Measurements from ENCODE around the gene PTGR2.
"Not testable (repeated sequence)": the region's sequence is repeated elsewhere in the genome, so short reads cannot be mapped to it uniquely, and the experiment has no call there.

PTGR2 gene

DNA sequence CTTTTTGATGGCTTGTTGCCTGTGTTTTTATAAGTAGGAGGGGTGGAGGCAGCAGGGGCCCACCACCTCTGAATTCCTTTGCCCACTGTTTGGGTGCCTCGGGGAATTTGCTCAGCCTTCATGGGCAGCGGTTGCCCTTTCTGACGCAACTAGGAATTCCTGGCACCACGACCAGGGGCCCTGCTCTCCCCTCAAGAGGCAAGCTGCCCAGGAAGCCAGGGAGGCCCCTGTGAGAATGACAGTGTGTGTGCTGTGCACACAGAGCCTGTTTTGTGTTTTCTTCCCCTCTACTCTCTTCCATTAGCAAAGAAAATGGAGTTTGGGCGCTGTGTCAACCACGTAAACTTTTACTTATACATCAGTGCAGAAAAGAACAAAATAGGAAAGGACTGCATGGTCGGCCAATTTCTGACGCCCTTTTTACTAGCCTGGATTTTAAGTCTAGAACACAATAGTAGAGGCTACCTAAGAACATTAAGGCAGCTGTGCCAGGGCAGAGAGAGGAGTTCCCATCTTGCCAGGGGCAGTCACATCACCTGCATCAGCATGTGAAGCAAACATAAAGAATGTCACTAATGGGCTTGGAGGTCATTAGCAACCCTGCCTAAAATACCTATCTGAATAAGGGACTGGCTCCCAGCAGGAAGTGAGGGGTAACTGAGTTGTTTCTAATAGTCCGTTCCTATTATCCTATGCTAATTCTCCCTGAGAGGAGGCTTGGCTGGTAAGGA lies 17.9 kb upstream of the PTGR2 start:
- no peak for DNase-seq

DNA sequence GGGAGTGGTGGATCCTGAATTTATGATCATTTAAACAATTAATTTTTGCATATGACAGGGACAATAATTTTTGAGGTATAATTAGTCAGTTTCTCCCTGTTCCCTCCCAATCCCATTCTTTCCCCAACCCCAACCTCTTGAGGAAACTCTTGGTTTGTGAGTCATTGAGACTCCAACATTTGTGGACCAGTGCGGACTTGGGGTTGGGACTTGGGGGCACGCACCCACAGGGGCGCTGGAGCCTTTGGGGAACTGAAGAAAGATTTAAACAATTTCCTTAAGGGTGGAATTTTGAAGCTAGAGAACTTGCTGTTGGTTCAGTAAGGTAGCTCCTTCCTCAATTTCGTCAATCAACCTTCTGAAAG lies 17.4 kb upstream of the PTGR2 start:
- DNase-seq = no peak

DNA sequence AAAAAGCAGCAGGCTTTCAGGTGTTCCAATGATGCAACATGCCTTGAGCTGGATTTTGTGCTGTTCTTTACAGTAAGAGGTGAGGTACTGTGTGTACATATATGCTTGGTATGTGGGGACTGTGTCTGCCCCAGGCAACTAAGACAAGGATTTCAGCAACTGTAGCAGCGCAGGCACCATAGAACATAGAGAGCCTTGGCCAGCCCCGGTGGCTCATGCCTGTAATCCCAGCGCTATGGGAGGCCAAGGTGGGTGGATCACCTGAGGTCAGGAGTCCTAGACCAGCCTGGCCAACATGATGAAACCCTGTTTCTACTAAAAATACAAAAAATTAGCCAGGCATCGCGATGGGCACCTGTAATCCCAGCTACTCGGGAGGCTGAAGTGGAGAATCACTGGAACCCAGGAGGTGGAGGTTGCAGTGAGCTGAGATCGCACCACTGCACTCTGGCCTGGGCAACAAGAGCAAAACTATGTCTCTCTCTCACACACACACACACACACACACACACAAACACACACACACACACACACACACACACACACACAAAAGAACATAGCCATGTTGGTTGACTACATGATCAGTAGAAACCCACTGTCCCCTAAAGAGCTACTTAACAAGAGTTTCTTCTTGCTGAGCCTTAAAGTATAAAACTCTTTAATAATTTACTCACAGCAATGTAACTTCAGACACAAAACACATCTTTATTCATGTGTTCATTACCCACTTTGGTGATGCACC lies 13.2 kb upstream of the PTGR2 start:
- not testable (repeated sequence) for DNase-seq

DNA sequence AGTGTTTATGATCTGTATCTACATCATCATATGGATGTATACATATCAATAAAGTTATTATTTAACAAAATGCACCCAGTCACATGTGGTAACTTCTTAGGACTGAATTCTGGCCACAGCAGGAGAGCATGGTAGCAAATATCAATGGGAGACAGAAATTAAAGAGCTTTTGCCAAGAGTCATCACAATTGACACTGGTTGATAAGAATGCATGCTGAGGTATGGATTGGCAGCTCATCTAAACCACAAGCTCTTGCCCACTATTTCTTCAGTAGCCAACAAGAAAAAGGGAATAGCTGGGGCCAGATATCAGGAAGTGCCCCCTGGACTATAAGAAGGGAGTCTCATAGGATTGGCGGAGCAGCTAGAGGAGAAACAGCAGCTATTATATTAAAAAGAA lies 9.4 kb upstream of the PTGR2 start:
- DNase-seq = no peak

DNA sequence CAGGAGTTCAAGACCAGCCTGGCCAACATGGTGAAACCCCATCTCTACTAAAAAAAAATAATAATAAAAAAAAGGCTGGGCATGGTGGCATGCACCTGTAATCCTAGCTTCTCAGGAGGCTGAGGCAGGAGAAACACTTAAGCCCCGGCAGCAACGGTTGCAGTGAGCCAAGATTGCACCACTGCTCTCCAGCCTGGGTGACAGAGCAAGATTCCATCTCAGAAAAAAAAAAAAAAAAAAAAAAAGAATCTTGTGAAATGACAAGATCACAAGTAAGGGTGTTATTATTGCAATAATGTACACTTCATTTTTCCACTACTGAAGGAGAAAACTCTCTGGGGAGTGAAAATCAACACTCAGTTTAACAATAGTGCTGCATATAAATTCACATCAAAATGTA lies 8.8 kb upstream of the PTGR2 start:
- no peak for DNase-seq

DNA sequence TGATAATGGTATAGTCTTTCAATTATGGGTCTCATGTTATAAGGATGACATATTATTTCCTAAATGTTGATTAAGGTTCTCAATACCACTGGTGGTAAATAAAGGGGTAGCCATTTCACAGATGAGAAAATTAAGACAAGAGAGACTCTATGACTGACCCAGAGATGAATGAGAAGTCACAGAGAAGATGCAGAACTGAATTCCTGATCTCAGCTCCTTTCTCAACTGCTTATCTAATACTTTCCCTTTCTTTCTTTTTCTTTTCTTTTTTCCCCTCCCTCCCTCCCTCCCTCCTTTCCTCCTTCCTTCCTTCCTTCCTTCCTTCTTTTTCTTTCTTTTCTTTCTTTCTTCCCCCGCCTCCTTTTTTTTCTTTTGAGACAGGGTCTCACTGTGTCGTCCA lies 8.3 kb upstream of the PTGR2 start:
- no peak for DNase-seq

DNA sequence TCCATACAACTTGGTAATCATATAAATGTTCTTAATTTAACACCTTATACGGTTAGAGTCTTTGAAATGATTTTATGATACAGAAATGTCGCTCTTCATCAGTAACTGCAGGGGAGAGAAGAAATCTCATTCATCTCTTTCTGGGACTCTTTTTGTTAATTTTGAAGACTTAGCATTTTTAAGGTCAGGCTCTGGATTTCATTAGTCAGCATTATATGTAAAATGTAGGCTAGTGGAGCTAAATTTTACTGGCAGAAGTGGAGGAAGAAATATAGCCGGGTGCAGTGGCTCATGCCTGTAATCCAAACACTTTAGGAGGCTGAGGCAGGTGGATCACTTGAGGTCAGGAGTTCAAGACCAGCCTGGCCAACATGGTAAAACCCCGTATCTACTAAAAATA lies 4.7 kb upstream of the PTGR2 start:
- no peak for DNase-seq

DNA sequence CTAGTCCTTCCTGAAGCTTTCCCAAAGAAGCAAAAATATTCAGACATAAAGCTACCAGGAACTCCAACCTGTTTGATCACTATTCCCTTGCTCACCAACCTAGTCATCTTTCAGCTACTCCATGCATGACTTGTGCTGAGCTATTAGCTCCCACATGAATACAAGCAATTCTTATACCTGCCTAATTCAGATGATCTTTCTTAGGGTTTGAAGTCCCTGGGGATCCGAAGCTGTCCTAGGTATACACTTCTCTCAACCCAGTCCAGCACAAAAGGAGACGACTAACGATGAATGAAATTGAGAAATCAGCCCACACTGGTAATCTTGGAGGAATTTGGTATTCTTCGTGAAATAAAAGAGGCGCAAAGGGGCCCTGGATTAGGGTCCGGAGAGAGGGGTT lies 631 bp upstream of the PTGR2 start:
- no peak for DNase-seq

DNA sequence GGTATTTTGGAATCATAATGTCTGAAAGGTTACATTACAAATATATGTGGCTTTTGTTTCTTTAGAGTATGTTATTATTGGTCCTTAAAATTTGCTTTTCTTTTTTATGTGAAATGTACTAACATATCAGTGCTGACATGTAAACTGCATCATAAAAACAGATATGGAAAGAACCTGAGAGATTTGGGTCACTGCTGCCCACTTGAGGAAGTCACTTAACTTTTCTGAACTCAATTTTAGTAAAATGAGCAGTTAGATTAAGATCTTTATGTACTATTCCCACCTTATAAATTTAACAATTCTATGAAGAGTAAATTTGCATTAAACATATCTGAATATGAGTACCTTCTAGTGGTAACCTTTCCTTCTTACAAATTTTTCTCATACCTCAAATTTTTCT lies 7.5 kb downstream of the PTGR2 start:
- no peak for DNase-seq

DNA sequence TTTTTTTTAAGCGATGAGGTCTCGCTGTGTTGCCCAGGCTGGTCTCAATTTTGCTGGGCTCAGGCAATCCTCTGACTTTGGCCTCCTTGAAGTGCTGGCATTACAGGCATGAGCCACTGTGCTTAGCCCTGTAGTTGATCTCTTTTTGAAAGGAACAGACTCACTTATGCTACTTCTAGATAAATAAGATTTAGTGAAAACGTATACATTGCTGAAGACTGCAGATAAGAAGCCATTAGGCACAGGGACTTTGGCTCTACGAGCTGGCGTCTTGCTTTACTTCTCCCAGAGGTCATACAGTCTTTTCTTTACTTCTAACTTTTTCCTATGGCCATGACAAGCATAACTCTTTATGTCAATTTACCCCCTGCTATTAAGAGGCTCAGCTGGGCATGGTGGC lies 9.4 kb downstream of the PTGR2 start:
- DNase-seq = no peak

DNA sequence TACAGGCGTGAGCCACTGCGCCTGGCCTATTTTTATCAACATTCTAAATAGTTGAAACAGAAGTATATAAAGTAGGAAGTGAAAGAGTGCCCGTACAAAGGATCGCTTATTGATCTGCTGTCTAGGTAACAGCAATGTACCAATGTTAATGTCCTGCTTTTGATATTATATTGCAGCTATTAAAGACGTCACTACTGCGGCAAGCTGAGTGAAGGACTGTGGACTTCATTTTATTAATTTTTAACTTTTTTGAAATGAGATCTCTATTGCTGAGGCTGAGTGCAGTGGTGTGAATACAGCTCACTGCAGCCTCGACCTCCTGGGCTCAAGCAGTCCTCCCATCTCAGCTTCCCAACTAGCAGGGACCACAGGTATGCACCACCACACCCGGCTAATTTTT lies 10.8 kb downstream of the PTGR2 start:
- DNase-seq = no peak

DNA sequence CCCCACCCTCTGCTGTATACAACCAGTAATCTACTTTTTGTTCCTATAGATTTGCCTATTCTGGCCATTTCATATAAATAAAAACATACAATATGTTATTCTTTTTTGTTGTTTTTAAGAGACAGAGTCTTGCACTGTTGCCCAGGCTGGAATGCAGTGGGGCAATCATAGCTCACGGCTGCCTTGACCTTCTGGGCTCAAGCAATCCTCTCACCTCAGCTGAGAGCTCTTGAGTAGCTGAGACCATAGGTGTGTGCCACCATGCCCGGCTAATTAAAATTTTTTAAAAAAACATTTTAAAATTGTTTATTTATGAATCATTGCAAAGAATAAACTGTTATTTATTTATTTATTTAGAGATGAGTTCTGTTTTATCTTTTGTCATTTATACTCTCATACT lies 11.6 kb downstream of the PTGR2 start:
- DNase-seq = no peak

DNA sequence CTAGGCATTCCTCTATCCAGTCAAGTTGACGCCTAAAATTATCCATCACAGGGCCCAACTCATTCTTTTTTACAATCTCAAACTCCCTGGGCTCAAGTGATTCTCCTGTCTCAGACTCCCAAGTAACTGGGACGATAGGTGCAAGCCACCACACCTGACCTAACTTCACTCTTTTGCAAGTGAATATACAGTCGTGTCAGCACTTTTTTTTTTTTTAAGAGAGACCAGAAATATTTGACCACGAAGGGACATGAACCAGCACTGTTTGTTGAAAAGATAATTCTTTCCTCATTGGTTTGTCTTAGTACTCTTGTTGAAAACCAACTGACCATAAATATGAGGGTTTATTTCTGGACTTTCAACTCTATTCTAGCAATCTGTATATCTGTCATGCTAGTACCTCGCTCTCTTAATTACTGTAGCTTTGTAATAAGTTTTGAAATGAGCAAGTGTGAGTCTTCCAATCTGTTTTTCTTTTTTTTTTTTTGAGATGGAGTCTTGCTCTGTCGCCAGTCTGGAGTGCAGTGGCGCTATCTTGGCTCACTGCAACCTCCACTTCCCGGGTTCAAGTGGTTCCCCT lies 14.0 kb downstream of the PTGR2 start:
- DNase-seq = no peak

DNA sequence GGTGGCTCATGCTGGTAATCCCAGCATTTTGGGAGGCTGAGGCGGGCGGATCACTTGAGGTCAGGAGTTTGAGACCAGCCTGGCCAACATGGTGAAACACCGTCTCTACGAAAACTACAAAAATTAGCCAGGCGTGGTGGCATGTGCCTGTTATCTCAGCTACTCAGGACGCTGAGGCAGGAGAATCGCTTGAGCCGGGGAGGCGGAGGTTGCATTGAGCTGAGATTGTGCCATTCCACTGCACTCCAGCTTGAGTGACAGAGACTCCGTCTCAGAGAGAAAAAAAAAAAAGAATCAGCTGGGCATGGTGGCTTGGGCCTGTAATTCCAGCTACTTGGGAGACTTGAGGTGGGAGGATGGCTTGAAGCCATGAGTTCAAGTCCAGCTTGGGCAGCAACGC lies 18.1 kb downstream of the PTGR2 start:
- DNase-seq = not testable (repeated sequence)

DNA sequence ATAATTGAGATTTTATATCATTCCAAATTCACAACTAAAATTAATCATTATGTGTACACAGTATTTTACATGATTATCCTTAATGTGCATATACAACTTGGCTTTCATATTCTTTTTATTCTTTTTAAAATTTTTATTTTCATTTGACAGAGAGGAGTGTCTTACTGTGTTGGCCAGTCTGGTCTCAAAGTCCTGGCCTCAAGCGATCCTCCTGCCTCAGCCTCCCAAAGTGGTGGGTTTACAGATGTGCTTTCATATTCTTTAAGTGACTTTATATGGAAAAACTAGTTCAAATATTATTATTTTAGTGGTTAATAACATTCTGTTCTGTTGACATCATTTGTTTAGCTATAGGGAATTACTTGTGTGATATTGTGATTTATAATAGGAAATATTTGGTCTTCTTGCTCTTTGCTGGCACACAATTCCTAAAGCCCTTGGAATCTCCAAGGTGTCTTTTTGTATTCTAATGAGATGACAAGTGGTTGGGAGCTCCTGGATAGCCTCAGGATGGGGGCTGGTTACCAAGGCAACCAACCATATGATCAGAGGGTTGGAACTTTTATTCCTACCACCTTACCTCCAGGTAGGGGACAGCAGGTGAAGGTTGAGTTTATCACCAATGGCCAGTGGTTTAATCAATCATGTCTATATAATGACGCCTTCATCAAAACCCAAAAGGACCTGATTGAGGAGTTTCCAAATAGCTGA lies 19.0 kb downstream of the PTGR2 start:
- no peak for DNase-seq

DNA sequence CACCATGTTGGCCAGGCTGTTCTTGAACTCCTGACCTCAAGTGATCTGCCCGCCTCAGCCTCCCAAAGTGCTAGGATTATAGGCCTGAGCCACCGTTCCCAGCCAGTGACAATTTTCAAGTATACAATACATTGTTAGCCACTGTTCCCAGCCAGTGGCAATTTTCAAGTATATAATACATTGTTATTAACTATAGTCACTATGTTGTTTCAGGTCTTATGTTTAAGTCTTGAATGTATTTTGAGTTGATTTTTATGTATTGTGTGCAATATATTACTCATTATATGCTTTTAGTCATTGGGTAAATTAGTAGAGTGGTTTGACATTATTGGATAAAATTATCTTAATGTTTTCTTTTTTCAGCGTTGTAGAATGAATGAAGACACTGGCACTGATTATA lies 22.0 kb downstream of the PTGR2 start:
- no peak for DNase-seq

DNA sequence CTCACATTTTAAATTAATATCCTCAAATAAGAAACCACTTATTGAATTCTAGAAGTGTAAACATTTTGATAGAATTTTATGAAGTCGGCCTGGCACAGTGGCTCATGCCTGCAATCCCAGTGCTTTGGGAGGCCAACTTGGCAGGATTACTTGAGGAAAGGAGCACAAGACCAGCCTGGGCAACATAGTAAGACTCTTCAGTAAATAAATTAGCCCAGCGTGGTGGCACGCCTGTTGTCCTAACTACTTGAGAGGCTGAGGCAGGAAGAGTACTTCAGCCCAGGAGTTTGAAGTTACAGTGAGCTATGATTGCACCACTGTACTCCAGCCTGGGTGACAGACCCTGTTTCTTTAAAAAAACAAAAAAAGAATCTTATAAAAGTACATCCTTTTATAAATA lies 26.2 kb downstream of the PTGR2 start:
- DNase-seq = no peak

DNA sequence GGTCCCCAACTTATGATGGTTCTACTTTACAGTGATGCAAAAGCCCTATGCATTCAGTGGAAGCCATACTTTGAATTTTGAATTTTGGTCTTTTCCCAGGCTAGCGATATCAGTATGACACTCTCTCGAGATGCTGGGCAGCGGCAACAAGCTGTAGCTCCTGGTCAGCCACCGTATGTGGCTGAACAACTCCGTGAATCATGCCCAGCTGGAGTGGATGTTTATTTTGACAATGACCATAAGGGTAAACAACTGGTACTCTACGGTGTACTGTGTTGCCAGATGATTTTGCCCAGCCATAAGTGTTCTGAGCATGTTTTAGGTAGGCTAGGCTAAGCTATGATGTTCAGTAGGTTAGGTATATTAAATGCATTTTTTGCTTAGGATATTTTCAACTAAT lies 26.8 kb downstream of the PTGR2 start:
- DNase-seq = no peak

DNA sequence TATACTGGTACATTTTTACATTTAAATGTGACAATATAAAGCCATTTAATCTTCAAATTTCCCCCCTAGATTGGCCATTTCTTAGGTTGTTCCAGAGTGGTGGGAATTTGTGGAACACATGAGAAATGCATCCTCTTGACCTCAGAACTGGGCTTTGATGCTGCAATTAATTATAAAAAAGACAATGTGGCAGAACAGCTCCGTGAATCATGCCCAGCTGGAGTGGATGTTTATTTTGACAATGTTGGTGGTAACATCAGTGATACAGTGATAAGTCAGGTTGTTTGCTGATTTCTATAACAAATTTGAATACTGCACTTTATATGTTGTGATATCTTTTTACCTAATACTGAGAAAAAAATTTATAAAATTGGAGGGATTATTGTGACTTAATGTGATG lies 27.4 kb downstream of the PTGR2 start:
- no peak for DNase-seq

DNA sequence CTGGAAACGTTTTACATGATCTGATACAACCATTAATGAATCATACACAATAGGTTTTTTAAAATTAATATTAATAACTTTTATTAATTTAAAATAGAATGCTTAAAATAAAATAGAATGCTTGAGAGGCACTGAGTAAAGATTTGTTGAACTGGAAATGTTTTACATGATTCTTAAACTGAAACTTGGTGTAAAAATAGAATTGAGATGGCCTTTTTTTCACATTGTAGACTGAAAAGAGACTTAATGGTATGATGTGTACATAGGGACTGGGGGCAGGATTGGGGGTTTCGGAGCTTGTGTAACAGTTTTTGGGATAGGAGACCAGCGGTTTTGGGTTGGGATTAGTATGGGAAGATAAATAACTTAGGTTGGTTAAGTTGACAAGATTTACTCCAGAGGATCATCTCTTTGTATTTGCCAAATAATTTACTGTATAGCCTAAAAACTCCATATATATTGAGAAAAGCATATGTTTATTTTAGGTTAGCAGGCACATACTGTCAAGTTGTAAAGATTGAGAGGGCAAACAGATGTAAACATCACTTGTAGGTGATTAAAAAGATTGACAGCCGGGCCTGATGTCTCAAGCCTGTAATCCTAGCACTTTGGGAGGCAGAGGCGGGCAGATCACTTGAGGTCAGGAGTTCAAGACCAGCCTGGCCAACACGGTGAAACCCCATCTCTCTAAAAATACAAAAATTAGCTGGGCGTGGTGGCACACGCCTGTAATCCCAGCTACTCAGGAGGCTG lies 33.0 kb downstream of the PTGR2 start:
- DNase-seq = no peak

DNA sequence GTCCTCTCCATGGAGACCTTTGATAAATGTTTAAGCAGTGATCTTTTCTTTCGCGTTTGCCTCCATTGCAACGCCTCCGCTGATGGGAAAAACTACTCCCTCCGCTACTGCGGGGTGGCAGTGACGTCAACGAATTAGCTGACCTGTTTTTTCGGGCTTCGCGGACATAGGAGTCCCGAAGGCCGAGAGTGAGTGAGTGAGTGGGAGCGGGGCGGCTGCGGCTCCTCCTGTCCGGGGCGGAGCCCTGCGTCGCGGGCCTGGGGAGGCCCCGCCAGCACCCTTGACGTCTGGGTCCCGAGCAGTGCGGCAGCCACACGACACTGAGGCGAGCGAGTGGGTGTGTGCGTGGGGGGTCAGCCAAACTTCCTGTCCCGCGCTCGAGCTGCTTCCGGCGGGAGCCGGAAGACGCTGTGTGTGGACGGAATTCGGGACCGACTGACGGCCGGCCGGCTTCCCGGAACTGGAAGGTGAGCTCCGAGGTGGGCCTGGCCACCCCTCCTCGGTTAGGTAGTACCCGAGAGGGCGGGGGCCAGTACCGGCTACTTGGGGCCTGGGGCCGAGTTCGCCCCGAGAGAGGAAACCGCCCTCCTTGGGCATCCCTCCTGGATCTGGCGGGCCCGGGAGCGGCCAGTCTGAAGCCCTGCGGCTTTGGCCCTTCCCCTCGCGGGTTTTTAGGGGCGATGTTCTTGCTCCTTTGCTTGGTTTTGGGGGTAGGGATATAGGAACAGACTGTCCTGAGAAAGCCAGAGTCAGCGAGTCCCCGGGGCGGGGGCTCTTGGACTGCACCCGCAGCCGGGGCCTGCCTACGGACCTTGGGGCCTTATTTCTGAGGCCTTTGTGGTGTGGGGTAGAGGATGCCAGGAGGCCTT lies 35.1 kb downstream of the PTGR2 start, which contains the start of gene ZNF410:
TSS of gene ZNF410 (plus strand) at position 411 of the 869 bp plus-strand sequence. CDS start 5,317 bp downstream, outside the sequence.
- DNase-seq = peak; percentile 37

DNA sequence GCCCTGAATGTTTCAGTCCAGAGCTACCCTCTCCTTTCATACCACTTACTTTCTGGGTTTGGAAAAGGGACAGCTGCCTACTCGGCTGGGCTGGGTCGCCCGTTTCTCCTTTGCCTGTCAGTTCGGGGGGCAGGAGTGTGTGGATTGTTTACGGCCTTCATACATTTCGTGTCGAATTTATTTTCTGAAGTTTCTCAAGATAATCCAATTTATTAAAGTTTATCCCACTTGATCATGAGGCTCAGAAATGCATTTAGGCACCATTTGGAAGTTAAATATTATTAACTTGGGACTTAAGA lies 35.6 kb downstream of the PTGR2 start:
- no peak for DNase-seq

Data from NCI-H1417 treated with DMSO at 0.1 percent for 48 hours (cell line).